ENCODE results near the gene ATP9A.

ATP9A gene

DNA sequence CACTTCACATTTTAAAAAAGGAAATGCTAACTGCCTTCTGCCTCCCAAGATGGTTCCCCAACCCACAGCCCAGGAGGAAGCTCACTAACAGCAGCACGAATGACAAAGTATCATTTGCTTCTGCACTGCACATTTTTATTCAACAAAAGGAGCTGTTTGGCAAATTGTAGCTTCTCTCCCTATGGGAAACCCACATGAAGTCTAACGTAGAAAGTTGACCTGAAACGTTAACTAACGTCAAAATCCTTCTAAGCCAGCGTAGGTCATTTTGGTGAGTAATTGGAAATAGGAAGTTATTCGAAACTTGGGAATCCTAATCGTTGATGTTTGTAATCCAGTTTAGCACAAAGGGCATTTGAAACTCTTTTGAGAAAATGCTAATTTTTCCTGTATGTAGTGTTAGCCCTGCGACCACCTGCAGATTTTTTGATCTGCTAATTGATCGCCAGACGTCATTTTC, 31.2 kb upstream of the ATP9A start:
- peaks cover 22% of the 10 kb centered on the region for H3K4me1 ChIP-seq (ENCODE audit: control insufficient read depth, insufficient read depth, low read length)
- H3K27ac ChIP-seq (ENCODE audit: extremely low read depth, low read depth, low read length) = no peak overlapping the region
- POLR2A ChIA-PET = no interaction called here
- H3K9me3 ChIP-seq (ENCODE audit: control insufficient read depth, insufficient read depth, low read depth, low read length) = no peaks in the 10 kb centered on the region
- no peak for TF ChIP-seq ZNF354C (tag by site-specific recombination; IDR thresholded peaks at IDR 0.05; ENCODE audit: borderline replicate concordance, low read depth)
- no peak overlapping the region for H3K4me3 ChIP-seq (ENCODE audit: low read depth, low read length)
- CTCF ChIA-PET = interaction anchor here (0.7 to 1.9 kb wide), 13 partner anchors 12 to 357 kb away, joined by 3 to 10 read pairs (median 3); no protein-coding TSS in a partner anchor
- H3K36me3 ChIP-seq (ENCODE audit: control insufficient read depth in 2 of 2, insufficient read depth in 1 of 2, low read length in 2 of 2) = no peaks in the 10 kb centered on the region

GRCh38 chr20:51797357-51798025, 29.3 kb upstream of the ATP9A start:
- no peaks in the 10 kb centered on the region for H3K9me3 ChIP-seq (ENCODE audit: control insufficient read depth, insufficient read depth, low read depth, low read length)
- H3K4me1 ChIP-seq (ENCODE audit: control insufficient read depth, insufficient read depth, low read length) = peaks cover 20% of the 10 kb centered on the region
- H3K4me3 ChIP-seq (ENCODE audit: low read depth, low read length) = no peak overlapping the region
- no peaks in the 10 kb centered on the region for H3K36me3 ChIP-seq (ENCODE audit: control insufficient read depth in 2 of 2, insufficient read depth in 1 of 2, low read length in 2 of 2)
- CTCF ChIA-PET = interaction anchor here (0.5 to 1.4 kb wide), 8 partner anchors 10 to 329 kb away, joined by 3 to 8 read pairs (median 3); no protein-coding TSS in a partner anchor
- POLR2A ChIA-PET = no interaction called here
- H3K27ac ChIP-seq (ENCODE audit: extremely low read depth, low read depth, low read length) = peak overlapping the region; percentile 62
- TF ChIP-seq MEIS1 (CRISPR knock-in tag; IDR thresholded peaks at IDR 0.05; ENCODE audit: borderline replicate concordance) (no peak), ZNF266 (tag by site-specific recombination; IDR thresholded peaks at IDR 0.05; ENCODE audit: low read depth) (no peak), ZSCAN16 (tag by site-specific recombination; IDR thresholded peaks at IDR 0.05) (no peak), ZIC2 (tag by site-specific recombination; IDR thresholded peaks at IDR 0.05) (peak; percentile 63), ZNF776 (tag by site-specific recombination; IDR thresholded peaks at IDR 0.05; ENCODE audit: borderline replicate concordance) (no peak), ZNF654 (tag by site-specific recombination; IDR thresholded peaks at IDR 0.05; ENCODE audit: low read depth) (no peak), KLF7 (tag by site-specific recombination; IDR thresholded peaks at IDR 0.05; ENCODE audit: borderline replicate concordance) (no peak; the same call in 1 of the 2 replicates), PRDM4 (tag by site-specific recombination; IDR thresholded peaks at IDR 0.05) (peak; percentile 61; the same call in 1 of the 2 replicates), KLF9 (tag by site-specific recombination; IDR thresholded peaks at IDR 0.05; ENCODE audit: low read depth) (no peak), INSM2 (tag by site-specific recombination; IDR thresholded peaks at IDR 0.05) (no peak; the same call in 1 of the 2 replicates)
- TF ChIP-seq, protein P1, sequence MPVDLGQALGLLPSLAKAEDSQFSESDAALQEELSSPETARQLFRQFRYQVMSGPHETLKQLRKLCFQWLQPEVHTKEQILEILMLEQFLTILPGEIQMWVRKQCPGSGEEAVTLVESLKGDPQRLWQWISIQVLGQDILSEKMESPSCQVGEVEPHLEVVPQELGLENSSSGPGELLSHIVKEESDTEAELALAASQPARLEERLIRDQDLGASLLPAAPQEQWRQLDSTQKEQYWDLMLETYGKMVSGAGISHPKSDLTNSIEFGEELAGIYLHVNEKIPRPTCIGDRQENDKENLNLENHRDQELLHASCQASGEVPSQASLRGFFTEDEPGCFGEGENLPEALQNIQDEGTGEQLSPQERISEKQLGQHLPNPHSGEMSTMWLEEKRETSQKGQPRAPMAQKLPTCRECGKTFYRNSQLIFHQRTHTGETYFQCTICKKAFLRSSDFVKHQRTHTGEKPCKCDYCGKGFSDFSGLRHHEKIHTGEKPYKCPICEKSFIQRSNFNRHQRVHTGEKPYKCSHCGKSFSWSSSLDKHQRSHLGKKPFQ (tag by site-specific recombination; IDR thresholded peaks at IDR 0.05) = 0 out of 2 replicates have a peak, but pooled peaks have one; percentile 42
- TF ChIP-seq, protein P2, sequence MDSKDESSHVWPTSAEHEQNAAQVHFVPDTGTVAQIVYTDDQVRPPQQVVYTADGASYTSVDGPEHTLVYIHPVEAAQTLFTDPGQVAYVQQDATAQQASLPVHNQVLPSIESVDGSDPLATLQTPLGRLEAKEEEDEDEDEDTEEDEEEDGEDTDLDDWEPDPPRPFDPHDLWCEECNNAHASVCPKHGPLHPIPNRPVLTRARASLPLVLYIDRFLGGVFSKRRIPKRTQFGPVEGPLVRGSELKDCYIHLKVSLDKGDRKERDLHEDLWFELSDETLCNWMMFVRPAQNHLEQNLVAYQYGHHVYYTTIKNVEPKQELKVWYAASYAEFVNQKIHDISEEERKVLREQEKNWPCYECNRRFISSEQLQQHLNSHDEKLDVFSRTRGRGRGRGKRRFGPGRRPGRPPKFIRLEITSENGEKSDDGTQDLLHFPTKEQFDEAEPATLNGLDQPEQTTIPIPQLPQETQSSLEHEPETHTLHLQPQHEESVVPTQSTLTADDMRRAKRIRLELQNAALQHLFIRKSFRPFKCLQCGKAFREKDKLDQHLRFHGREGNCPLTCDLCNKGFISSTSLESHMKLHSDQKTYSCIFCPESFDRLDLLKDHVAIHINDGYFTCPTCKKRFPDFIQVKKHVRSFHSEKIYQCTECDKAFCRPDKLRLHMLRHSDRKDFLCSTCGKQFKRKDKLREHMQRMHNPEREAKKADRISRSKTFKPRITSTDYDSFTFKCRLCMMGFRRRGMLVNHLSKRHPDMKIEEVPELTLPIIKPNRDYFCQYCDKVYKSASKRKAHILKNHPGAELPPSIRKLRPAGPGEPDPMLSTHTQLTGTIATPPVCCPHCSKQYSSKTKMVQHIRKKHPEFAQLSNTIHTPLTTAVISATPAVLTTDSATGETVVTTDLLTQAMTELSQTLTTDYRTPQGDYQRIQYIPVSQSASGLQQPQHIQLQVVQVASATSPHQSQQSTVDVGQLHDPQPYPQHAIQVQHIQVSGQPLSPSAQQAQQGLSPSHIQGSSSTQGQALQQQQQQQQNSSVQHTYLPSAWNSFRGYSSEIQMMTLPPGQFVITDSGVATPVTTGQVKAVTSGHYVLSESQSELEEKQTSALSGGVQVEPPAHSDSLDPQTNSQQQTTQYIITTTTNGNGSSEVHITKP (tag by site-specific recombination; IDR thresholded peaks at IDR 0.05) = no peak
- TF ChIP-seq, protein P3, sequence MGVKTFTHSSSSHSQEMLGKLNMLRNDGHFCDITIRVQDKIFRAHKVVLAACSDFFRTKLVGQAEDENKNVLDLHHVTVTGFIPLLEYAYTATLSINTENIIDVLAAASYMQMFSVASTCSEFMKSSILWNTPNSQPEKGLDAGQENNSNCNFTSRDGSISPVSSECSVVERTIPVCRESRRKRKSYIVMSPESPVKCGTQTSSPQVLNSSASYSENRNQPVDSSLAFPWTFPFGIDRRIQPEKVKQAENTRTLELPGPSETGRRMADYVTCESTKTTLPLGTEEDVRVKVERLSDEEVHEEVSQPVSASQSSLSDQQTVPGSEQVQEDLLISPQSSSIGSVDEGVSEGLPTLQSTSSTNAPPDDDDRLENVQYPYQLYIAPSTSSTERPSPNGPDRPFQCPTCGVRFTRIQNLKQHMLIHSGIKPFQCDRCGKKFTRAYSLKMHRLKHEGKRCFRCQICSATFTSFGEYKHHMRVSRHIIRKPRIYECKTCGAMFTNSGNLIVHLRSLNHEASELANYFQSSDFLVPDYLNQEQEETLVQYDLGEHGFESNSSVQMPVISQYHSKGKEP (tag by site-specific recombination; IDR thresholded peaks at IDR 0.05) = peak; percentile 59
- TF ChIP-seq, protein P4, sequence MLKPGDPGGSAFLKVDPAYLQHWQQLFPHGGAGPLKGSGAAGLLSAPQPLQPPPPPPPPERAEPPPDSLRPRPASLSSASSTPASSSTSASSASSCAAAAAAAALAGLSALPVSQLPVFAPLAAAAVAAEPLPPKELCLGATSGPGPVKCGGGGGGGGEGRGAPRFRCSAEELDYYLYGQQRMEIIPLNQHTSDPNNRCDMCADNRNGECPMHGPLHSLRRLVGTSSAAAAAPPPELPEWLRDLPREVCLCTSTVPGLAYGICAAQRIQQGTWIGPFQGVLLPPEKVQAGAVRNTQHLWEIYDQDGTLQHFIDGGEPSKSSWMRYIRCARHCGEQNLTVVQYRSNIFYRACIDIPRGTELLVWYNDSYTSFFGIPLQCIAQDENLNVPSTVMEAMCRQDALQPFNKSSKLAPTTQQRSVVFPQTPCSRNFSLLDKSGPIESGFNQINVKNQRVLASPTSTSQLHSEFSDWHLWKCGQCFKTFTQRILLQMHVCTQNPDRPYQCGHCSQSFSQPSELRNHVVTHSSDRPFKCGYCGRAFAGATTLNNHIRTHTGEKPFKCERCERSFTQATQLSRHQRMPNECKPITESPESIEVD (tag by site-specific recombination; IDR thresholded peaks at IDR 0.05) = peak; percentile 84

All from HEK293 (cell line).